NCI-H2107 treated with DMSO at 0.1 percent for 48 hours (cell line): ENCODE results near the gene HBE1.

Source experiments
- DNase-seq: peaks from one replicate; lab custom pipeline; 2025; ENCODE audit not compliant: unreplicated experiment; lab: John Stamatoyannopoulos, UW

HBE1 gene

GRCh38 chr11:5235364-5236095 is 34.2 kb downstream of the HBE1 start:
- no peak for DNase-seq

- no peak for DNase-seq
Observed at GRCh38 chr11:5234381-5234834, 35.3 kb downstream of the HBE1 start, which contains the start of gene HBD. HBD (minus strand) TSS chr11:5234483; CDS start chr11:5234433, 50 bp downstream.

DNA sequence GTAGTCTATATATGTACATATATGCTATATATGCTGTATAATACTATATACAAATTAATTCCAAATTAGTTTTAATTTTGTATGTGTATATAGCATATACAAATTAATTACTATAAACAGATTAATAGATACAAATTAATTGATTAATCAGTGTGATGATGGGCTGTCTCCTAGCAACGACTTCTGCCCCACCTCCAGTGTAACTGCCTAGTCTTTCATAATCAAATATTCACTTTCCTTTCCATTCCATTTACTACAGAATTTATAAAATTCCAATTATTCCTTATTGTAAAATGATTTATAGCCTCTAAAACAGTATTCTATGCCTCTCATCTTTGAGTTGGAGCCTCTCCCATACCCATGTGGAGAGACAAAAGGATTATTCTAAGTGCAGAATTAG is 36.4 kb downstream of the HBE1 start:
- DNase-seq, result no peak

DNA sequence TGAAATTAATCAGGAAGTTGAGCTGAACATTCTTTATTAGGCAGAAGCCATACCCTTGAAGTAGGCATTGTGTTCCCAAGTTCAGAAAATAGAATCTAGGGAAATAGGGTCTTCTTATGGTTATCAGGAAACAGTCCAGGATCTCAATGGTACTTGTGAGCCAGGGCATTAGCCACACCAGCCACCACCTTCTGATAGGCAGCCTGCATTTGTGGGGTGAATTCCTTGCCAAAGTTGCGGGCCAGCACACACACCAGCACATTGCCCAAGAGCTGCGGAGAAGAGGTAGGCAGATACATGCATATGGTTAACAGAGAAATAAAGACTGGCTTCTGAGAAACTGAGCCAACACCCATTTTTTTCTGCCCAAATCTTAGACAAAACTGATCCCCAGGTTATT is 36.9 kb downstream of the HBE1 start:
- no peak for DNase-seq

GRCh38 chr11:5232176-5232575 is 37.6 kb downstream of the HBE1 start:
- no peak for DNase-seq

DNA sequence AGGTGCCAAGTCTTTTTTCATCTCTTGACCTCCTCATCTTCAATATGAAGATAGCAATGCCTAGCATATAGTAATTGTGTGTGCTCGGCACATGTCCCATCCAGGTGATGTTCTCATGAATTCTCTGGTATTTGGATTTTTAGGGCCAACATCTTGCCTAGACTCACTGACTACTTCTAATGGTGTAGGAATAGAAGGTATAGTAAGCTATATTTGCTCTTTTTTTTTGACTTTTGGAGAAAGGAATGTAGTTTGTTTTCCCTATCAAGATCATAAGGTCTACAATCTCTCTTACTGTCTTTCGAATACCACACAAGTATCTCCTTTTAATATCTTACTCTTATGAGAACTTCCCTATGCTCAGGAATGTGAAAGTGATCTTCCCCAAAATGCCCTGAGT is 38.6 kb downstream of the HBE1 start:
- no peak for DNase-seq

- DNase-seq, result no peak
Observed at GRCh38 chr11:5230266-5230665, 39.5 kb downstream of the HBE1 start.

DNA sequence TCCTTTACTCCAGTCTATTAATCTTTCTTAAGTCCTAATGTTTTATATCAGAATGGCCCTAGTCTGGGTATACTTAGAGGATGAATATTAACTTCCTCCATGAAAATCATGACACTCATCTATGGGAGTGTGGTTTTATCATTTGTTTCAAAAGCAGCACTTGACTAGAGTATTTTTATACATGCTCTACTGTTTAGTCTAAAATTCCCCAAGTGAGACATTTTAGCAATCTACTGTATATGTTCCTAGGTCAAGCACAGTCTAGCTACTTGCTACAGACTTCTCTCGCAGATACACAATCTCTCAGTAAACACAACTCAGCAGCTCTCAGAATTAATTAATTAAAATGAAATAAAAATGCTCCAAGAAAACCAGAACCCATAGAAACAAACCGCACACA is 39.9 kb downstream of the HBE1 start:
- DNase-seq, result no peak

DNA sequence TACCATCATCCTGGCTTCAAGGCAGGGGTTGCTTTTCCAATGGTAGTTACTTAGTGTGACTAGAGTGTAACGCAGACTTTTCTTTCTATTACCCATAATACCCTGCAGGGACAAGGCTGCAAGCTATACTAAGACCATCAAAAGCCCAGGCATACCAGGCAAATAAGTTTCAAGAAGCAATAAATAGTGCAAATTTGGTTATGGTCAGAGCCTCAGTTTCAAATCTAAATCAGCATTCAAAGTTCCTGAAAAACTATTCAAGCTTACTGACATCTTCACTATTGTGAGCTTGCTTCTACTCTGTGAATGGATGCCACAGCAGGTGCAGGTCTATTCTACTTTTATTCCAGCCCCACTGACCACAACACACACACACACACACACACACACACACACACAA is 40.4 kb downstream of the HBE1 start:
- DNase-seq, result no peak

DNA sequence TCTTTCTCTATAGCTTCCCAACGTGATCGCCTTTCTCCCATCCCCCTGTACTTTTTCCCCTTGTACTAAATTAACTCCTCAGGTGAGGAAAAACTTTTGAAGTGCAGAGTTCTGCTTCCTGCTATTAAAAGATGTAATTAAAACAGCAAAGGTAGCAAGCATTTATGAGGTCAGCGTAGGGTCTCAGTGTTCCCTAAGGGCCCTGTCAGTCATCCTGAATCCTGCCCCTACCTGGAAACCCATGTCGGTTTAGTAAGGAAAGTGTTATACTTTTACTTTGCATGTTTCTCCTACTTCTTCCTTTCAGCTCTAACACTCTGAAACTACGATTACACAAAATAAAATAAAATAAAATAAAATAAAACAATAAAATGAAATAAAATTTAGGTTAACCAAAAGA is 41.6 kb downstream of the HBE1 start:
- no peak for DNase-seq

- no peak for DNase-seq
Observed at GRCh38 chr11:5227681-5228080, 42.1 kb downstream of the HBE1 start.

DNA sequence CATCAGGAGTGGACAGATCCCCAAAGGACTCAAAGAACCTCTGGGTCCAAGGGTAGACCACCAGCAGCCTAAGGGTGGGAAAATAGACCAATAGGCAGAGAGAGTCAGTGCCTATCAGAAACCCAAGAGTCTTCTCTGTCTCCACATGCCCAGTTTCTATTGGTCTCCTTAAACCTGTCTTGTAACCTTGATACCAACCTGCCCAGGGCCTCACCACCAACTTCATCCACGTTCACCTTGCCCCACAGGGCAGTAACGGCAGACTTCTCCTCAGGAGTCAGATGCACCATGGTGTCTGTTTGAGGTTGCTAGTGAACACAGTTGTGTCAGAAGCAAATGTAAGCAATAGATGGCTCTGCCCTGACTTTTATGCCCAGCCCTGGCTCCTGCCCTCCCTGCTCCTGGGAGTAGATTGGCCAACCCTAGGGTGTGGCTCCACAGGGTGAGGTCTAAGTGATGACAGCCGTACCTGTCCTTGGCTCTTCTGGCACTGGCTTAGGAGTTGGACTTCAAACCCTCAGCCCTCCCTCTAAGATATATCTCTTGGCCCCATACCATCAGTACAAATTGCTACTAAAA is 42.9 kb downstream of the HBE1 start, which contains the start of gene HBB:
HBB (minus strand) TSS at position 340 of the 579 bp plus-strand sequence; CDS start at position 290, 50 bp downstream.
- peak; percentile 1 for DNase-seq

- no peak for DNase-seq
Observed at GRCh38 chr11:5225480-5225871, 44.3 kb downstream of the HBE1 start.

GRCh38 chr11:5224538-5225479 is 44.9 kb downstream of the HBE1 start:
- no peak for DNase-seq

DNA sequence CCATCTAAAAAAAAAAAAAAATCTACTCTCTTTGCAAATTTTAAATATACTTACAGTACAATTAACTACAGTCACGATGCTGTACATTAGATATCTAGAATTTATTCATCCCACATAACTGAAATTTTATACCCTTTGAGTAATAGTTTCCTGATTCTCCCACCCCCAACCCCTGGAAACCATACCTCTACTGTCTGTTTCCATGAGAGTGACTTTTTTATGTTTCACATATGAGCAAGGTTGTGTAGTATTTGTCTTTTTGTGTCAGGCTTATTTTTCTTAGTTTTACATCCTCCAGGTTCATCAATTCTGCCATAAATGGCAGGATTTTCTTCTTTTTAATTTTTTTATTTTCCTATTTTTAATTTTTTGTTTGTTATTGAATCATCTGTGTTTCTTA is 46.1 kb downstream of the HBE1 start:
- no peak for DNase-seq

DNA sequence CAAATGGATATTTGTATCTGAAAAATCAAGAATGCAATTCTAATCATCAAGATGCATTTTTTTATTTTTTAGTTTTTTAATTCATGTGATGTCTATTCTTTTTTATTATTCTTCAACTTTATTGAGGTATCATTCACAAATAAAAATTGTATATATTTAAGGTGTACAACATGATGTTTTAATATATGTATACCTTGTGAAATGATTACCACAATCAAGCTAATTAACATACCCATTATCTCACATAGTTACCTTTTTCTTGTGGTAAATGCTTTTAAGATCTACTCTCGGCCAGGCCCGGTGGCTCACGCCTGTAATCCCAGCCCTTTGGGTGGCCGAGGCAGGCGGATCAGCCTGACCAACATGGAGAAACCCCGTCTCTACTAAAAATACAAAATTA is 46.6 kb downstream of the HBE1 start:
- no peak for DNase-seq
